Activated naive CD8-positive, alpha-beta T cell (primary cell): ENCODE results near the gene SETD3.
A peak's percentile ranks its signal among the peaks of the same experiment; 100 is the strongest.

Experiments used
- H3K27ac Mint-ChIP-seq: one replicate; pipeline ENCODE4 v1.8.0; 2021; ENCODE audit warnings: mixed read lengths
- H3K27me3 Mint-ChIP-seq: one replicate; pipeline ENCODE4 v1.8.0; 2021; ENCODE audit warnings: mixed read lengths
- H3K36me3 Mint-ChIP-seq: one replicate; pipeline ENCODE4 v1.8.0; 2021; ENCODE audit warnings: mixed read lengths
- H3K4me1 Mint-ChIP-seq: one replicate; pipeline ENCODE4 v1.8.0; 2021; ENCODE audit warnings: low read depth, mixed read lengths
- H3K4me3 Mint-ChIP-seq: one replicate; pipeline ENCODE4 v1.8.0; 2021; ENCODE audit warnings: mild to moderate bottlenecking, mixed read lengths
- H3K9me3 Mint-ChIP-seq: one replicate; pipeline ENCODE4 v1.8.0; 2021; ENCODE audit warnings: low read depth, mixed read lengths

The SETD3 gene

DNA sequence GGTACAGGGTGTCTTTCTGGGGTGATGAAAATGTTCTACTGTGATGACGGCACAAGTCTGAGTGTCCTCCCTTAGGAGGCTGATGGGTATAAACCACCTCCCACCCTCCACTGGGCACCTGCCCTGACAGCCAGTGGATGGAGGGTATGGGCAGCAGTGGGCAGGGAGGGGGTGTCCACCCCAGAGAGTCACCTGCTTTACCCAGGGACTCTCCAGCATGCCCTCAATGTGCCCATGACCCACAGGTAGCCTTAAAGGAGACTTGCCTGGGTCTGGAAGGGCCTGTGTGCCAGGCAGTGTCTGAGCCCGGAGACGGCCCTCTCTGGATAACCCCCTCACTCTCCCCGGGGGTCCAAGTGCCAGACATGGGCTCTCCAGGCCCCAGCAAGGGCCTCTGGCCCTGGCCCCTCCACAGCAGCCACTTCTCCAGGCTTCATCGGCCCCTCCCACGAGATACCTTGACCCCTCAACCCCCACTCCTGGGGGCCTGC lies 39.3 kb upstream of the SETD3 start:
- Mint-ChIP-seq H3K4me1 (peaks cover 6% of the 10 kb centered on the region), H3K27me3 (no peaks in the 10 kb centered on the region), H3K9me3 (no peaks in the 10 kb centered on the region), H3K27ac (no peak overlapping the region), H3K4me3 (no peak overlapping the region), H3K36me3 (no peaks in the 10 kb centered on the region)

DNA sequence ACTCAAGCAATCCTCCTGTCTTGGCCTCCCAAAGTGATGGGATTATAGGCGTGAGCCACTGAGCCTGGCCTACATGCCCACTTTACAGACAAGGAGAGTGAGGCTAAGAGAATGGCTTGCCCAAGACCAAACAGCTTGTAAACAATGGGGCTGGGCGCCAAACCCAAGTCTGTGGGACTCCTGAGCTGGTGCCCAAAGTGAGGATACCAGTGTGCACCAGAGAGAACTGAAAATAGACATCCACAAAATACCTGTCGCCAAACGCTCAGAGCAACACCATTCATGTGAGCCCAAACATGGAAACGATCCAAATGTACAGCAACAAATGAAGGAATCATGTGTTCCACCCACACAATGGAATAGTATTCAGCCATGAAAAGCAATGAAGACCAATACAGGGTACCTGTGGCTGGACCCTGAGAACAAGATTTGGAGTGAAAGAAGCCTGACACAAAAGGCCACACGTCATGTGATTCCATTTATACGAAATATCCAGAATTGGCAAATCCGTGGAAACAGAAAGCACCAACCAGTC lies 38.8 kb upstream of the SETD3 start:
- Mint-ChIP-seq H3K27ac (no peak overlapping the region), H3K27me3 (no peaks in the 10 kb centered on the region), H3K4me3 (no peak overlapping the region), H3K9me3 (no peaks in the 10 kb centered on the region), H3K4me1 (peaks cover 2% of the 10 kb centered on the region), H3K36me3 (no peaks in the 10 kb centered on the region)

GRCh38 chr14:99518441-99519346 lies 38.0 kb upstream of the SETD3 start:
- no peaks in the 10 kb centered on the region for H3K27me3 Mint-ChIP-seq
- H3K27ac Mint-ChIP-seq = no peak overlapping the region
- H3K36me3 Mint-ChIP-seq = no peaks in the 10 kb centered on the region
- no peaks in the 10 kb centered on the region for H3K9me3 Mint-ChIP-seq
- no peaks in the 10 kb centered on the region for H3K4me1 Mint-ChIP-seq
- H3K4me3 Mint-ChIP-seq = no peak overlapping the region

DNA sequence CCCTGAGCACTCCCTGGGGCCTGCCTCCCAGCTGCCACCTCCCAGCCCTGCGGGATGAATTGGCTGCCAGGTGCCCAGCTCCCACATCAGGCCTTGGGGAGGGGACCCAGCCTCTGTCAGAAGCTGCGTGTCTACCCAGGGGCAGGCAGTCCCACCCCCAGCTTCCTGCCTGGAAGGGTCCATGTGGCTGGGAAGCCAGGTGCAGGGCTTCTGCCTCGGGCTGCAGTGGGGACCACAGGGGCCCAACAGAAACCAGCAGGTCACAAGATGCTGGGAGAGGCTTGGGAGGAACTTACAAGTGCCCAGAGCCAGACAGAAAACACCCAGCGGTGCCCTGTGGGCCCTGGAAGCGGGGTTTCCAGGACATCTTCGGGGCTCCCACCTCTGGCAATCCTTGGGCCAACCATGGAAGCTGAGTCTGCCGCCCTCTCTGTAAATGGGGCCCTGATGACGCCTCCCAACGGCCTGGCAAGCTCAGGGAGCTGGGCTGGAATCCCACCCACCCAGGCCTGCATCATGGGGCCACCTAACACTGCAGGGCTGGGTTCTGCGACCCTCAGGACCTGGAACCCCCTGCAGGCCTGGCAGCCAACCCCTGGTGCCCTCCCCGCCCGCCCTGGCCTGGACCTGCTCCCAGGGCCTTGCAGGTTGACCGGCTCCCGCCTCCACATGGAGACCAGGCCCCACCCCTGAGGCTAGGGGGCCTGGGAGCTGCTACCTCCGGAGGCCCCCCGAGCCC lies 37.2 kb upstream of the SETD3 start:
- no peaks in the 10 kb centered on the region for H3K27me3 Mint-ChIP-seq
- no peaks in the 10 kb centered on the region for H3K4me1 Mint-ChIP-seq
- H3K4me3 Mint-ChIP-seq = no peak overlapping the region
- H3K9me3 Mint-ChIP-seq = no peaks in the 10 kb centered on the region
- no peaks in the 10 kb centered on the region for H3K36me3 Mint-ChIP-seq
- H3K27ac Mint-ChIP-seq = no peak overlapping the region

DNA sequence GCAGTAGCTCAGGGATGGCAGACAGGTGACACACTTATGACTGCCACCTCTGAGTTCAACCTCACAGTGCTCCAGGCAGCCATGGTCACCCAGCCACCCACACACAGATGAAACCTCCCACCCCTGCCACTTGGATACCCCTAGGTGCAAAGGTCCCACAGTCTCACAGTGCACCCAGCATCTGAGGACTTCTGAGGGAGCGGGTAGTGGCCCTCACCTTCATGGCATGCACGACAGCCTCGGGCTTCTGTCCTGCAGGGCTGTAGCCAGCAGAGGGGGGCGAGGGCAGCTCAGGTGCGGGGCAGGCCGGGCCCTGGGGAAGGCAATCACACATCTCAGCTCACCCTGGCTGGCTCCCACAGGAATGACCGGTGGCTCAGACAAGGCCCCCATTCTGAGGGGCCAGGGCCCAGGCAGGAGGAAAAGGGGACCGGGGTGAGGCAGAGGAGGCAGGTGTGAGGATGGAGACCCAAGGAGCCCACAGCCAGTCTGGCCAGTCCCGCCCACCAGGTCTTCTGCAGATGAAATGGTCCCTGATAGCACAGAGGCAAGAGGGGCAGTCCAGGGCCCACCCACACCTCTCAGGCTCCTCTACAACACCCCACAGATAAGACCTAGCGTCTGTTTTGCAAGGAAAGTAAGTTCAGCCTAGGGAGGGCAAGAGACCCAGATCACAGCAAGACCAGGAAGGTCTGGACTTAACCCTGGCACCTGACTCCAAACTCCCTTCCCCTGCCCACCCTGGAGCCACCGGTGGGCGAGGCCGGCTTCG lies 36.4 kb upstream of the SETD3 start:
- Mint-ChIP-seq H3K4me1 (no peaks in the 10 kb centered on the region), H3K36me3 (no peaks in the 10 kb centered on the region), H3K27ac (no peak overlapping the region), H3K4me3 (no peak overlapping the region), H3K27me3 (no peaks in the 10 kb centered on the region), H3K9me3 (no peaks in the 10 kb centered on the region)

DNA sequence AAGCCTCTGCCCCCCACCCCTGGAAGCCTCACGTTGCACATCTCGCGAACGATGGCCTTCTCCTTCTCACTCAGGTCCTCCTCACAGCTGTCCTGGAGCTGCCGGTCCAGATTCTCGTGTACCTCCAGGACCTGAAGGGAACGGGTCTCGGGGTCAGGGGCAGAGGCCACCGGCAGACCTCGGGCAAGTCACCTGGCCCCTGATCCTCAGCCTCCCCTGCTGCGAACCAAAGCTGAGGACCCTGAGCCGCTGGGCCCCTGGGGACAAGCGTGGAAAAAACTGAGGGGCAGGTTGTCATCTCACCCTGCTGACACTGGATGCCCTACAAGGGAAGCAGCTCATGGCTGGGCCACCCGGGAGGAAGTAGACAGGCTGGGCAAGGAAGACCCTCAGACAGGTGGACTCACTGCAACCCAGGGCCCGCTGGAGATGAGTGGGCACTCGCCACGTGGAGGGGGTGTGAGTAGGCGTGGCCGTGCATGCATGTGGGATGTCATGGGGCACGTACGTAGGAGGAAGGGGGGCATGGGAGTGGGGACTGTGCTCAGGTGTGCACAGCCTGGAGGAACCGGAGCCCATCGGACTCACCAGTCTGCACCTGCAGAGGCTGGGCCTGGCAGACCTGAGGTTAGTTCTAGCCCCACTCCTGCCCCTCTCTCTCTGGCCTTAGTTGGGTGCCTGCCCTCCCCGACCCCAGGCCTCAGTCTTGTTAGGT lies 35.7 kb upstream of the SETD3 start:
- no peaks in the 10 kb centered on the region for H3K4me1 Mint-ChIP-seq
- H3K9me3 Mint-ChIP-seq = no peaks in the 10 kb centered on the region
- H3K36me3 Mint-ChIP-seq = no peaks in the 10 kb centered on the region
- H3K27me3 Mint-ChIP-seq = no peaks in the 10 kb centered on the region
- no peak overlapping the region for H3K27ac Mint-ChIP-seq
- H3K4me3 Mint-ChIP-seq = no peak overlapping the region

DNA sequence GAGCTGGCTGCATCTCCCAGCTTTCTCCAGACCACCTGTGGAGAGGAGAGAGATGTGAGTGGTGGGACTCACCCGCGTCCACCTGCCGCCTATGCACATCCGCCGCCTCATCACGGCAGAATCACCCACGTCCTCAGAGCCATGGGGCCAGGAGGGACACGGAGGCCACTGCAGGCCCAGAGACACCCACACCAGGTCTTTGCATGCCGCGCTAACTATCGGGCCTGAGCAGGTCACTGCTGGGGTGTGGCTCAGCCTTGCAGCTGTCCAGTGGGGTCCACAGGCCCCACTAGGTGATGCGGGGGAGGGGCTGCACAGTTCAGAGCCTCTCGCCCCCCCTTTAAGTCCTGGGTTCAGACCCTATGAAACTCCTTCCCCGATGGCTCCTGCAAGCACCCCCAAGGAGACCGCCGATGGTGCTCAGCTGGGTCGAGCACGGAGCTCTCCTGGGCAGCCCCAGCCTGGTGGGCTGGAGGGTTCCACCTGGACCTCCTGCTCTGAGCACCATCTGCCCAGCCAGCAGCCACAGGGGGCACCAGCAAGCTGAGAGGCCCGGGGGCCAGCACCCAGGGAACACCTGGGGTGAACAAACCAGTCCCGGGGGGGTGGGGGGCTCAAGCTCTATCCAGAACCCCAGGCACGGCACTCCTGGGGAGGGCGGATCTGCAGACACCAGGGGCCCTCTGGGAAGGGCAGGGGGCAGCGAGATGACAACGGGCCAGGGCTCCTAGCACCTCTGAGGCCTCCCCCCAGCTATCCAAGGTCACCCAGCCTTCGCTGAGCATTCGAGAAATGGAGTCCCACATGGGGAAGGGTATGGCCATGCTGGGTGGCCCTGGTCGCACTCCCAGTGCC lies 34.9 kb upstream of the SETD3 start:
- no peaks in the 10 kb centered on the region for H3K4me1 Mint-ChIP-seq

GRCh38 chr14:99514552-99515300 lies 34.1 kb upstream of the SETD3 start:
- Mint-ChIP-seq H3K4me1 (no peaks in the 10 kb centered on the region), H3K36me3 (no peaks in the 10 kb centered on the region), H3K9me3 (no peaks in the 10 kb centered on the region), H3K27me3 (no peaks in the 10 kb centered on the region), H3K4me3 (no peak overlapping the region), H3K27ac (no peak overlapping the region)

More for the DNA sequence above, 34.9 kb upstream of the SETD3 start:
- no peaks in the 10 kb centered on the region for H3K27me3 Mint-ChIP-seq
- no peak overlapping the region for H3K27ac Mint-ChIP-seq
- no peak overlapping the region for H3K4me3 Mint-ChIP-seq
- no peaks in the 10 kb centered on the region for H3K9me3 Mint-ChIP-seq
- no peaks in the 10 kb centered on the region for H3K36me3 Mint-ChIP-seq

DNA sequence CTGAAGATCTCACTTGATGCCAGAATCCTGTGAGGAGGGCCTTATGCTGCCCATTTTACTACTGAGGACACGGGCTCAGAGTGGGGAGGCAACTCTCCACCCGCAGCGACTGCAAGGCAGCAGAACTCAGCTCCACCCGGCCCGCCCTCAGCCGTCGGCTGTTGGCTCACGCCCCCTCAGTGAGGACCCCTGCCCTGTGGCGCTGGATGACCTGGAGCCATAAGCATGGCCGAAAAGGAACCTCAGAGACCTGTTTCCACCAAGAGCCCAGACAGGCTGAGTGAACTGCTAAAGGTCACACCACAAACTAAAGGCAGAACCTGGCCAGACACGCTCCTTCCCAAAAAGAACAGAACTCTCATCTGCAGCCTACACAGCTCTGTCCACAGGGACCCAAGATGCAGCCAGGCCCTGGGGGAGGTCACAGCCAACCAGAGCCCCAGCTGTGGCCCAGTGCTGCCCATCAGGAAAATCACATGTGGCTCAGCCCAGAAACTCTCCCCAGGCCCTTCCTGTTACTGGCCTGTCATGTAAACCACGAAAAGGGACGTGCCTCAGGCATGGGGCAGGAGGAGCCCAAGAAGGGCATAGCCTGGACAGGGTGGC lies 33.4 kb upstream of the SETD3 start:
- H3K36me3 Mint-ChIP-seq = no peaks in the 10 kb centered on the region
- H3K4me1 Mint-ChIP-seq = no peaks in the 10 kb centered on the region
- H3K4me3 Mint-ChIP-seq = no peak overlapping the region
- no peaks in the 10 kb centered on the region for H3K9me3 Mint-ChIP-seq
- H3K27ac Mint-ChIP-seq = peak overlapping the region; percentile 54
- H3K27me3 Mint-ChIP-seq = no peaks in the 10 kb centered on the region

DNA sequence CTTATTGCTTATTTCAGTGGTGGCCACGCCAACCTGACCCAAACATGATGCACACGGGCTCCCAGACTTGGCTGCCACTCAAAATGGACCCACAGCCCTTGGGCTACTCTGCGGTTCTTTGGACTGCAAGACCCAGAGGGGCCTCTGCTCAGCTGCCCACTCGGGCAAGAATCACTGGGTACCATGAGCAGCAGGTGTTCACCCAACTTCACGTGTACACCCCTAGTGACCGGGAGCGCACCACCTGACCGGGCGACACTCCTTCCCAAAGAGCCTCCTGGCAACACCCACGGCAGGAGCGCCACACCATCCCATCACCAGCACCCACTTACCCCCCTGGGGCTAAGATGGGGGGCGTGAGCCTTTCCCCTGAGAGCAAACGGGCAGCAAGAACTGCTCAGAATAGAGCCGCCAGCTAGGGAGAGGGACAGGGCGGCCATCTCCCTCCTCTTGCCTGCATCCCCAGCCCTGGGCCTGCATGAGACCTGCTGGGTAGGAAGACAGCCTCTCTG lies 32.6 kb upstream of the SETD3 start:
- no peaks in the 10 kb centered on the region for H3K9me3 Mint-ChIP-seq
- no peak overlapping the region for H3K4me3 Mint-ChIP-seq
- no peaks in the 10 kb centered on the region for H3K27me3 Mint-ChIP-seq
- H3K4me1 Mint-ChIP-seq = no peaks in the 10 kb centered on the region
- H3K27ac Mint-ChIP-seq = no peak overlapping the region
- no peaks in the 10 kb centered on the region for H3K36me3 Mint-ChIP-seq

DNA sequence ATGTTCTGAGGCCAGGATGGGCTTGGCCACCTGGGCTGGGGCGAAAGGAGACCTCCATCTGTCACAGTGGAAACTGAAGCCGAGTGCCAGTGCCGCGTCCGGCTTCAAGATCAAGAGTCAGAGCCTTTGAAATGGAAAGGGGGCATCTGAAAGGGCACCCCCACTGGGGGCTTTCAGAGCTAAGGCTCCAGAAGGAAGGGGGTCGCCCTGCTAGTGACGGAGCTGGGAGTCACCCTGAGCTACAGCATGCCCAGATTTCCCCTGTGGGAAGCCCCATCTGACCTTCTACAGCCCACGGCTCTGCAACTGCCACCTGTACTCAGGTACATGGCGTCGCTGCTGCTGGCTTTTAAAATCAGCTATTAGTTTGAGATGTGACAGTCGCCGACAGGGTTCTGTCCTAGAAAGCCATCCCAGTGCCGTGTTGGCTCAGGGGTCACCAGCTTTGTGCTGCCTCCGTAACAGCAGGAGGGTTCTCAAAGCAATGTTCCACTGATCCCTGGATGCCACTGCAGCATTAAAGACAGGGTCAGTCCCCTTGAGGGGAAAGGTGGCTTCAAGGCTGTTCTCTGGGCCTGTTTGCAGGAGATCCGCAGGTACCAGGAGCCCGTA lies 32.0 kb upstream of the SETD3 start:
- Mint-ChIP-seq H3K27ac (no peak overlapping the region), H3K9me3 (no peaks in the 10 kb centered on the region), H3K4me1 (no peaks in the 10 kb centered on the region), H3K36me3 (no peaks in the 10 kb centered on the region), H3K27me3 (no peaks in the 10 kb centered on the region), H3K4me3 (no peak overlapping the region)

DNA sequence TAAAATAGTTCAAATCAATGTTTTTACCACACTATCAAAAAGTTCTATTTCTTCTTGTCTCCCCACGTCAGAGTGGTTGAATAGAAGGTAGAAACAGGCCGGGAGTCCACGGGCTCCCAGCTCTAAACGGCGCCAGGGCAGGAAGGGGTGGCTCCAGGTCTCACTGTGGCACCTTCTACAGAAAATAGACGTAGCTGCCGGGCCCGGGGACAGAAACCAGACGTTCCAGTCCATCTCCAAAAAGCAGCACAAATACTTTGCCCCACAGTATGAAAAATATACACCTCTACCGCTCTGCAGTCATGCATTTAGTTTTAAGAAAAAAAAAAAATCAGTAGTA lies 31.4 kb upstream of the SETD3 start:
- H3K4me3 Mint-ChIP-seq = no peak overlapping the region
- H3K27me3 Mint-ChIP-seq = no peaks in the 10 kb centered on the region
- H3K9me3 Mint-ChIP-seq = no peaks in the 10 kb centered on the region
- no peaks in the 10 kb centered on the region for H3K4me1 Mint-ChIP-seq
- no peaks in the 10 kb centered on the region for H3K36me3 Mint-ChIP-seq
- no peak overlapping the region for H3K27ac Mint-ChIP-seq
